ENCODE measurements around the gene ANKRD29. TPM values are rescaled to one million over a fixed set of nuclear protein-coding genes. Genes with fewer than 3 reads are reported as not detected.

Gene ANKRD29
- total and polyA plus RNA-seq, 4 donors, result 8.7 to 29.6 (median 28.1) TPM

DNA sequence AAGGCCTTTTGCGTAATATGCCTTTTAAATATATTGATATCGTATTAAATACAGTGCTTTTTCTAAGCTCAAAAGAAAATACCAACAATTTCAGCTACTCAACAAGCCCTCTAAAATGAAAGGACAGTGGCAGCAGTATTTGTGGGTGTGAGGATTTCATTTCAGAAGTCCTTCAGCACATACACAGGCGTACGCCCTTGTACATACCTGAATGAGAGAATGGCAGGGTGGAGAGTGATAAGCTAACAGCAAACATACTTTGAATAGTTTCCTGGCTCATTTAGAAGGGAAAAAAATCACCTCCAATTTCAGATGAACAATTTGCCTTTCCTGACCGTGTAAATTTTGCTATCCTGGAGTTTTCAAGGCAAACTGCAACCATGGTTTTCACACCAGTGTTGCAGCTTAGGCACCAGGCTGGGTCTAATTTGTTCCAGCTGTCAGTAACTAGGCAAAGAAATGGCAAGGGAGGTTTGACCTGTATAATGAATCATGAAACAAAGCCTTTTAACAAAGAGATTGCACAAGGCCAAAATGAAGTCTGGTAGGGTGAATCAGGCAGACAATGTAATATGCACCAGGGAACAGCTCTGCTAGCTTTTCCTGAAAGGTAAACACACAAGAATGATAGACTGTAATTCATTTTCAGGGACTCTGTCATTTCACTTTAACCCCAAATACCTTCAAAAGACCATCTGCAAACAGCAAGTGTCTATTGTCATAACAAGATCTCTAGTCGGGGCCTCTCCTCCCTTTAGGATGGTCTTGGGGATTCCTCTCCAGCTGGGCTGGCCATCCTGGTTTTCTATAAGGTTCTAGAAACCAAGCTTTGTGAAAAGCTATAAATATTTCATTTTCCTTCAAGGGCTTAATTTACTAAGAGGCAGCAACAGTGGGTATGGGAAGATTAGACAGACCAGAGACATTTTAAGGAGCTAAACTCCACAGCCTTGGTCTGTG is 11.5 kb downstream of the ANKRD29 start:
- no peak overlapping the region for H3K27ac ChIP-seq (ENCODE audit: low read depth, low read length)
- H3K36me3 ChIP-seq (ENCODE audit: control insufficient read depth, insufficient read depth, low read length), result peaks cover 3% of the 10 kb centered on the region
- H3K27me3 ChIP-seq (ENCODE audit: control insufficient read depth, insufficient read depth, low read length), result no peaks in the 10 kb centered on the region
- no peak overlapping the region for H3K4me3 ChIP-seq (ENCODE audit: low read depth, low read length)
- H3K4me1 ChIP-seq (ENCODE audit: control insufficient read depth, insufficient read depth, low read length), result no peaks in the 10 kb centered on the region
- peak in 1 of 6 donors; percentile 30 for DNase-seq (ENCODE audit: low read depth in 4 of 6, low spot score in 6 of 6)
- H3K9me3 ChIP-seq (ENCODE audit: control insufficient read depth, insufficient read depth, low read length), result no peaks in the 10 kb centered on the region
- 20% methylated on average over 1 of the region's 6 CpGs for WGBS (ENCODE audit: insufficient coverage)

DNA sequence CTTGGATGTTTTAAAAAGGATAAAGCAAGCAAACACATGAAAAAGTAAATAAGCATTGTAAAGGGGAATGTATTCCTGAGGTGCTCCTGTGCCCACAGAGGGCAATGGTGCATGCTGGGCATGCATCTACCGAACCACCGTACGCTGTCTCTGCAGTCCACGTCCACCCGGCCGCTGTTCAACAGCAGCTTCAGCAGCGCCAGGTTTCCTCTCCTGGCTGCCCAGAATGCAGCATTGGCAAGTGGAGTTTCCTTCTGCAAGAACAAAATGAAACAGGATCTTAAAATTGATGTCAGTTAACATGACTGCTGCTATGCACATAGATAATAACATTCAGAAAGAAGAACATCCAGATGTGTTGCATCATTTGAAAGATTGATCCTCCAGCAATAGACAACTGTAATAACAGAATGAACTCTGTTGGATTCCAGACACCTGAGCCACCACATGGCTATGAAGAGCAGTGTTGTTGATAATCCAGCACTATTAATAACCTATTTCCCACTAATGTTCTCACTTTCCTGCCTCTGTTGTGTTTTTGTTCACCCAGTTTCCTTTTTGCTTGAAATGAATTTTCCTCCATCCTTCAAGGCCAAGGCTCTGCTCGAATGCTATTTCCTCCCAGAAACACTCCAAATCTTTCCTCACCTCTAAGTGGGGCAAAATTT is 13.6 kb downstream of the ANKRD29 start:
- Histone ChIP-seq H3K9me3 (ENCODE audit: control insufficient read depth, insufficient read depth, low read length) (no peaks in the 10 kb centered on the region), H3K27me3 (ENCODE audit: control insufficient read depth, insufficient read depth, low read length) (no peaks in the 10 kb centered on the region), H3K27ac (ENCODE audit: low read depth, low read length) (no peak overlapping the region), H3K4me1 (ENCODE audit: control insufficient read depth, insufficient read depth, low read length) (no peaks in the 10 kb centered on the region), H3K36me3 (ENCODE audit: control insufficient read depth, insufficient read depth, low read length) (peaks cover 3% of the 10 kb centered on the region), H3K4me3 (ENCODE audit: low read depth, low read length) (no peak overlapping the region)
- DNase-seq (ENCODE audit: low read depth in 4 of 6, low spot score in 6 of 6), result no peak
- 76% methylated on average over 7 of the region's 8 CpGs for WGBS (ENCODE audit: insufficient coverage)

DNA sequence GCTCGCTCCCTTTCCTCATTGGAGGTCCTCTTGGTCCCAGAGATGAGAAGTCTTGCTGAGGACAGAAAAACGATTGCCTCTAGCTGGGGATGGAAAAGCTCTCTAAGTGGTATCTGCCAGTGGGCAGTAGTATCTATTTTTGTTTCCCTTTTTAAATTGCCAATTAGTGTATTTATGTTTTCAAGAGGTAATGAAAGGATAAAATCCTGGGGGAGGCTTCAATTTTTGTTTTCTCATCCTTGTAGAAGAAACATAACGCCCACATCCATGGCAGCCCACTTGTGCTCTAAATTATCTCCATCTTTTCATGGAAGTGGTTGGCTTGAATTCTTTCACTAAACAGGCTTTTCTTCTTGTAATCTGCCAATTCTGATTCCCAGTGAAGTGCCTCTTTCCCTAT is 14.3 kb downstream of the ANKRD29 start:
- no peak overlapping the region for H3K4me3 ChIP-seq (ENCODE audit: low read depth, low read length)
- H3K4me1 ChIP-seq (ENCODE audit: control insufficient read depth, insufficient read depth, low read length), result no peaks in the 10 kb centered on the region
- H3K27me3 ChIP-seq (ENCODE audit: control insufficient read depth, insufficient read depth, low read length), result no peaks in the 10 kb centered on the region
- no peak for DNase-seq (ENCODE audit: low read depth in 4 of 6, low spot score in 6 of 6)
- H3K27ac ChIP-seq (ENCODE audit: low read depth, low read length), result no peak overlapping the region
- no CpG with 5 or more reads among the region's 3 CpGs for WGBS (ENCODE audit: insufficient coverage)
- no peaks in the 10 kb centered on the region for H3K9me3 ChIP-seq (ENCODE audit: control insufficient read depth, insufficient read depth, low read length)
- peaks cover 3% of the 10 kb centered on the region for H3K36me3 ChIP-seq (ENCODE audit: control insufficient read depth, insufficient read depth, low read length)

DNA sequence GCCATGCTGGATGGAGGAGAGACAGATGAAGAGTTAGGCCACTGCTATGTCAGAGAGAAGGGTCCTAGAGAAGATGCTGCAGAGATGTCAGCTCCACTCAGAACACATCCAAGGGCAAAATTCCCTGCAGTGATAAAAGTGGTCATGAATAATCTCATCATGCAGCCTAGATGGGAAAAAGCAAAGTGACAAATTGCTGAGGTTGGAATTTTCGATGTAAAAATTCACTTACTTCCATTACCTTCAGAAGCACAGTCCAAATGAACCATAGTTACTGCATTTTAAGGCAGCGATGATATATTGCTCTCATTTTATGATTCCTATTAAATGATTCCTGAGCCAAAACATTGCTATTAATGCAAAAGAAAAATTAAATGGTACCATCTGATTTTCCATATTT is 16.4 kb downstream of the ANKRD29 start:
- Histone ChIP-seq H3K4me1 (ENCODE audit: control insufficient read depth, insufficient read depth, low read length) (no peaks in the 10 kb centered on the region), H3K36me3 (ENCODE audit: control insufficient read depth, insufficient read depth, low read length) (peaks cover 8% of the 10 kb centered on the region)
- no CpG with 5 or more reads among the region's 2 CpGs for WGBS (ENCODE audit: insufficient coverage)

GRCh38 chr18:23645568-23646175 is 17.0 kb downstream of the ANKRD29 start:
- peaks cover 3% of the 10 kb centered on the region for H3K9me3 ChIP-seq (ENCODE audit: control insufficient read depth, insufficient read depth, low read length)
- DNase-seq (ENCODE audit: low read depth in 4 of 6, low spot score in 6 of 6), result no peak
- no peaks in the 10 kb centered on the region for H3K27me3 ChIP-seq (ENCODE audit: control insufficient read depth, insufficient read depth, low read length)
- H3K36me3 ChIP-seq (ENCODE audit: control insufficient read depth, insufficient read depth, low read length), result peaks cover 11% of the 10 kb centered on the region
- no peaks in the 10 kb centered on the region for H3K4me1 ChIP-seq (ENCODE audit: control insufficient read depth, insufficient read depth, low read length)
- no peak overlapping the region for H3K4me3 ChIP-seq (ENCODE audit: low read depth, low read length)
- WGBS (ENCODE audit: insufficient coverage), result 100% methylated on average over 1 of the region's 4 CpGs
- H3K27ac ChIP-seq (ENCODE audit: low read depth, low read length), result no peak overlapping the region

More for the DNA sequence above, 16.4 kb downstream of the ANKRD29 start:
- no peak for DNase-seq (ENCODE audit: low read depth in 4 of 6, low spot score in 6 of 6)
- Histone ChIP-seq H3K9me3 (ENCODE audit: control insufficient read depth, insufficient read depth, low read length) (peaks cover 2% of the 10 kb centered on the region), H3K27ac (ENCODE audit: low read depth, low read length) (no peak overlapping the region), H3K4me3 (ENCODE audit: low read depth, low read length) (no peak overlapping the region), H3K27me3 (ENCODE audit: control insufficient read depth, insufficient read depth, low read length) (no peaks in the 10 kb centered on the region)

DNA sequence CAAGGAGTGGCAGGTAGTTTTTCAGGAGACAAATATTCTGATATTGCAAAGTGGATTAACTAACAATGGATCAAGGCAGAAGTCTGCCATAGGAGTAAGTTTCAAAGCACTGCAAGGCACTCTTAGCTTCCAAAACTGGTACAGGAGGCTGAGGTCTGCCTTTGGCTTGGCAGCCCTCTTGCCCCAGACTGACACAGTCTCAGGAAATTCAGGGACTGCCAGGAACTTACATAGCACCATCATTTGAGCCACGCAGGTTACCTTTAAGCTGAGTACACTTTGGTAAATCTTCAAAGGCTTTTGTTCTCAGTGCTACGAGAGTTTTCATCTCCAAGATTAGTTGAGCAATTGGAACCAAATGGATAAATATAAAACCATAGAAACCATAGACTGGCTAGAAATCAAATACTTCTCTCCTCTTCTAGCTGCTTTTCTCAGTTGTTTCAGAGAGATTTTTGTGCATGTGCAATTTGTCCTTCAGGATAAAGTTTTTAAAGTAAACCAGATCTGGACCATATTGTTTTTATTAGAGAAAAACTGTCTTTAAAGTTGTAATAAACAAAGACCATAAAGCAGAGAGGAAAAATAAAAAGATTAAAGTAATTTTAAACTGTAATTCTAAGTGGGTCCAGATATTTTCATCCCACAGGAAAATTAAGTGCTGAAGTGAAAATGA is 18.8 kb downstream of the ANKRD29 start:
- Histone ChIP-seq H3K27me3 (ENCODE audit: control insufficient read depth, insufficient read depth, low read length) (no peaks in the 10 kb centered on the region), H3K9me3 (ENCODE audit: control insufficient read depth, insufficient read depth, low read length) (peaks cover 3% of the 10 kb centered on the region), H3K36me3 (ENCODE audit: control insufficient read depth, insufficient read depth, low read length) (peaks cover 11% of the 10 kb centered on the region), H3K27ac (ENCODE audit: low read depth, low read length) (no peak overlapping the region), H3K4me1 (ENCODE audit: control insufficient read depth, insufficient read depth, low read length) (no peaks in the 10 kb centered on the region), H3K4me3 (ENCODE audit: low read depth, low read length) (no peak overlapping the region)
- no peak for DNase-seq (ENCODE audit: low read depth in 4 of 6, low spot score in 6 of 6)
- WGBS (ENCODE audit: insufficient coverage), result no CpG with 5 or more reads among the region's 2 CpGs

GRCh38 chr18:23641937-23642666 is 20.6 kb downstream of the ANKRD29 start:
- peaks cover 7% of the 10 kb centered on the region for H3K36me3 ChIP-seq (ENCODE audit: control insufficient read depth, insufficient read depth, low read length)
- no peaks in the 10 kb centered on the region for H3K4me1 ChIP-seq (ENCODE audit: control insufficient read depth, insufficient read depth, low read length)
- 97% methylated on average over 9 of the region's 11 CpGs for WGBS (ENCODE audit: insufficient coverage)
- no peak for DNase-seq (ENCODE audit: low read depth in 4 of 6, low spot score in 6 of 6)
- peaks cover 3% of the 10 kb centered on the region for H3K9me3 ChIP-seq (ENCODE audit: control insufficient read depth, insufficient read depth, low read length)
- H3K4me3 ChIP-seq (ENCODE audit: low read depth, low read length), result no peak overlapping the region
- H3K27ac ChIP-seq (ENCODE audit: low read depth, low read length), result no peak overlapping the region
- H3K27me3 ChIP-seq (ENCODE audit: control insufficient read depth, insufficient read depth, low read length), result no peaks in the 10 kb centered on the region

DNA sequence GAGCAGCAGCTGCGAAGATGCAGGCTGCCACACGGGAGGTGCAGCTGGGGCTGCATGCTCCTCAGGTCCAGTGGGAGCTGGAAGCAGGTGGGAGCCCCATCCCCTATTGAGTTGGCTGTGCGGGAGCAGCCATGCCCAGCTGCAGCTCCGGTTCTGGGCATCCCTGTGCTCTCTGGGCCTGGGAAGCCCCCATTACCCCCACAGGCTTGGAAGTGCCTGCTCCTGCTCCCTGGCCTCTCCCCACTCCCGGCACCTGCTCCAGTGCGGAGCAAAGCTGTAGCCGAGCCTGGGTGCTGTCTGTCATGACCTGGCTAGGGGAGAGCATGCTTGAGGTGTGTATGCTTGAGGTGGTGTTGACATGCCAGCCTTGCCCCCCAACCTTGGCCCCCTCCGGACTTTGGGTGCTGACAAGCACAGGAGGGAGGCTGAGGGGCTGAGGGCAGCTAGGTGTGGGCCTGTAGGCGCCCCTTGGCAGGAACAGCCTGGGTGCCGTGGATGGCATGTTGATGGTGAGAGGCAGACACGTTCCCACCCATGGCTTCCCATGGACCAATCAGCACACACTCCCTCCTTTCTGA is 21.5 kb downstream of the ANKRD29 start:
- WGBS (ENCODE audit: insufficient coverage), result 84% methylated on average over 9 of the region's 11 CpGs
- H3K4me1 ChIP-seq (ENCODE audit: control insufficient read depth, insufficient read depth, low read length), result no peaks in the 10 kb centered on the region
- peaks cover 7% of the 10 kb centered on the region for H3K36me3 ChIP-seq (ENCODE audit: control insufficient read depth, insufficient read depth, low read length)
- no peak overlapping the region for H3K27ac ChIP-seq (ENCODE audit: low read depth, low read length)
- peaks cover 3% of the 10 kb centered on the region for H3K9me3 ChIP-seq (ENCODE audit: control insufficient read depth, insufficient read depth, low read length)
- H3K27me3 ChIP-seq (ENCODE audit: control insufficient read depth, insufficient read depth, low read length), result no peaks in the 10 kb centered on the region
- H3K4me3 ChIP-seq (ENCODE audit: low read depth, low read length), result no peak overlapping the region
- DNase-seq (ENCODE audit: low read depth in 4 of 6, low spot score in 6 of 6), result no peak
